ENCODE results near the gene HNRNPH3. TPM values are rescaled to one million over a fixed set of nuclear protein-coding genes. Genes with fewer than 3 reads are reported as not detected.

Gene HNRNPH3
- total RNA-seq, 1 donor from 2014 or later, result 97.2 TPM

DNA sequence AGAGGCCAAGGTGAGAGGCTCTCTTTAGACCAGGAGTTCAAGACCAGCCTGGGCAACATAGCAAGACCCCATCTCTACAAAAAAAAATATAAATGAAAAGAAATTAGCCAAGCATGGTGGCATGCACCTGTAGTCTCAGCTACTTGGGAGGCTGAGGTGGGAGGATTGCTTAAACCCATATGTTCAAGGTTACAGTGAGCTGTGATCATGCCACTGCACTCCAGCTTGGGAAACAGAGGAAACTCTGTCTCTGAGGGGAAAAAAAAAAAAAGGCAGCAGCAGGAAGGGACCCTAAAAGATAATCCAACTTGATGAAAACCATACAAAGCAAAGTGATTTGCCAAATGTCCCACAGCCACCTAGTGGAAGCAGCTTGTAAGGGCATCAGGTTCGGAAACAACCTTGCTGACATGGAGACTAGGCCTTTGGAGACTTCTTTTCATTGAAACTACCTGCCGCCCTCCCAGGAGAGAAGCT is 16.4 kb downstream of the HNRNPH3 start:
- Mint-ChIP-seq H3K27me3 (ENCODE audit: unreplicated experiment) (no peaks in the 10 kb centered on the region), H3K4me1 (ENCODE audit: unreplicated experiment) (peaks cover 4% of the 10 kb centered on the region), H3K9me3 (ENCODE audit: unreplicated experiment) (no peaks in the 10 kb centered on the region), H3K36me3 (ENCODE audit: unreplicated experiment) (peaks cover 40% of the 10 kb centered on the region), H3K4me3 (ENCODE audit: unreplicated experiment) (no peak overlapping the region), H3K27ac (ENCODE audit: unreplicated experiment) (peak overlapping the region; percentile 58)
- TF ChIP-seq, protein P1, sequence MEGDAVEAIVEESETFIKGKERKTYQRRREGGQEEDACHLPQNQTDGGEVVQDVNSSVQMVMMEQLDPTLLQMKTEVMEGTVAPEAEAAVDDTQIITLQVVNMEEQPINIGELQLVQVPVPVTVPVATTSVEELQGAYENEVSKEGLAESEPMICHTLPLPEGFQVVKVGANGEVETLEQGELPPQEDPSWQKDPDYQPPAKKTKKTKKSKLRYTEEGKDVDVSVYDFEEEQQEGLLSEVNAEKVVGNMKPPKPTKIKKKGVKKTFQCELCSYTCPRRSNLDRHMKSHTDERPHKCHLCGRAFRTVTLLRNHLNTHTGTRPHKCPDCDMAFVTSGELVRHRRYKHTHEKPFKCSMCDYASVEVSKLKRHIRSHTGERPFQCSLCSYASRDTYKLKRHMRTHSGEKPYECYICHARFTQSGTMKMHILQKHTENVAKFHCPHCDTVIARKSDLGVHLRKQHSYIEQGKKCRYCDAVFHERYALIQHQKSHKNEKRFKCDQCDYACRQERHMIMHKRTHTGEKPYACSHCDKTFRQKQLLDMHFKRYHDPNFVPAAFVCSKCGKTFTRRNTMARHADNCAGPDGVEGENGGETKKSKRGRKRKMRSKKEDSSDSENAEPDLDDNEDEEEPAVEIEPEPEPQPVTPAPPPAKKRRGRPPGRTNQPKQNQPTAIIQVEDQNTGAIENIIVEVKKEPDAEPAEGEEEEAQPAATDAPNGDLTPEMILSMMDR (IDR thresholded peaks at IDR 0.05), result peak; percentile 68
- DNase-seq (ENCODE audit: extremely low spot score, unreplicated experiment), result no peak

DNA sequence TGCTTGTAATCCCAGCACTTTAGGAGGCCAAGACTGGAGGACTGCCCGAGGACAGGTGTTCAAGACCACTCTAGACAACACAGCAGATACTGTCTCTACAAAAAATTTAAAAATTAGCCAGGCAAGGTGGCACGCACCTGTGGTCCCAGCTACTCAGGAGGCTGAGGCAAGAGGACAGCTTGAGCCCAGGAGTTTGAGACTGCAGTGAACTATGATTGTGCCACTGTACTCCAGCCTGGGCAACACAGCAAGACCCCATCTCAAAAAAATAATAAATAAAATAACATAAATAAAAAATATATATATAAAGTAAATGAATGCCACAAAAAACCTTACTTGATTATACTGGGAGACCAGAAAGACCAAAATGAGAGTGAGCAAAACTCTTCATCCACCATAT is 21.7 kb downstream of the HNRNPH3 start:
- H3K36me3 Mint-ChIP-seq (ENCODE audit: unreplicated experiment), result peaks cover 16% of the 10 kb centered on the region
- no peaks in the 10 kb centered on the region for H3K9me3 Mint-ChIP-seq (ENCODE audit: unreplicated experiment)
- no peaks in the 10 kb centered on the region for H3K27me3 Mint-ChIP-seq (ENCODE audit: unreplicated experiment)
- TF ChIP-seq, protein P1 (IDR thresholded peaks at IDR 0.05), result no peak
- no peak overlapping the region for H3K27ac Mint-ChIP-seq (ENCODE audit: unreplicated experiment)
- no peak for DNase-seq (ENCODE audit: extremely low spot score, unreplicated experiment)
- H3K4me1 Mint-ChIP-seq (ENCODE audit: unreplicated experiment), result no peaks in the 10 kb centered on the region
- H3K4me3 Mint-ChIP-seq (ENCODE audit: unreplicated experiment), result no peak overlapping the region

DNA sequence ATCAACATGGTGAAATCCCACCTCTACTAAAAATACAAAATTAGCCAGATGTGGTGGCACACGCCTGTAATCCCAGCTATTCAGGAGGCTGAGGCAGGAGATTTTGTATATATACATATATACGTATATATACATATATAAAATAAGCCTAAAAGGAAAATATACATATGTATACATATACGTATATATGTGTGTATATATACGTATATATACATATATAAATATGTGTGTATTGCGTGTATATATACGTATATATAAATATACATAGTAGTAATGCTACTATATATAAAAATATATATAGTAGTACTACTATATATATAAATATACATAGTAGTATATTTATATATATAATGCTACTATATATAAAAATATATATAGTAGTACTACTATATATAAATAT is 27.3 kb downstream of the HNRNPH3 start:
- Mint-ChIP-seq H3K27ac (ENCODE audit: unreplicated experiment) (no peak overlapping the region), H3K27me3 (ENCODE audit: unreplicated experiment) (no peaks in the 10 kb centered on the region), H3K36me3 (ENCODE audit: unreplicated experiment) (peaks cover 34% of the 10 kb centered on the region), H3K4me1 (ENCODE audit: unreplicated experiment) (no peaks in the 10 kb centered on the region), H3K9me3 (ENCODE audit: unreplicated experiment) (no peaks in the 10 kb centered on the region), H3K4me3 (ENCODE audit: unreplicated experiment) (no peak overlapping the region)
- TF ChIP-seq, protein P1 (IDR thresholded peaks at IDR 0.05), result no peak
- no peak for DNase-seq (ENCODE audit: extremely low spot score, unreplicated experiment)

DNA sequence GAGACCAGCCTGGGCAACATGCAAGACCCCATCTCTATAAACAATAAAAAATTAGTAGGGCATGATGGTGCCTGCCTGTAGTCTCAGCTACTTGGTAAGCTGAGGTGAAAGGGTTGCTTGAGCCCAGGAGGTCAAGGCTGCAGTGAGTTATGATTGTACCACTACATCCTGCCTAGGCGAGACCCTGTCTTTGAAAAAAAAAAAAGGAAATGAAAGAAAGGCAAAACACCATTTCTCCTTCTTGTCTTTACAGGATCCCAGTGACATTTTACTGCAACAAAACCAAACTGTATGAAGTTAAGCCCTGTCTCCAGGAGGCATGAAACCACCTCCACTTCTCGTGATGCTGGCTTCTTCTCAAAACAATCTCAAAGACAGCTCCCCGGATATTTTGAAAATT is 30.7 kb downstream of the HNRNPH3 start:
- Mint-ChIP-seq H3K4me1 (ENCODE audit: unreplicated experiment) (no peaks in the 10 kb centered on the region), H3K27me3 (ENCODE audit: unreplicated experiment) (no peaks in the 10 kb centered on the region), H3K36me3 (ENCODE audit: unreplicated experiment) (peaks cover 33% of the 10 kb centered on the region), H3K4me3 (ENCODE audit: unreplicated experiment) (no peak overlapping the region), H3K9me3 (ENCODE audit: unreplicated experiment) (no peaks in the 10 kb centered on the region), H3K27ac (ENCODE audit: unreplicated experiment) (no peak overlapping the region)
- TF ChIP-seq, protein P1 (IDR thresholded peaks at IDR 0.05), result no peak
- DNase-seq (ENCODE audit: extremely low spot score, unreplicated experiment), result no peak

DNA sequence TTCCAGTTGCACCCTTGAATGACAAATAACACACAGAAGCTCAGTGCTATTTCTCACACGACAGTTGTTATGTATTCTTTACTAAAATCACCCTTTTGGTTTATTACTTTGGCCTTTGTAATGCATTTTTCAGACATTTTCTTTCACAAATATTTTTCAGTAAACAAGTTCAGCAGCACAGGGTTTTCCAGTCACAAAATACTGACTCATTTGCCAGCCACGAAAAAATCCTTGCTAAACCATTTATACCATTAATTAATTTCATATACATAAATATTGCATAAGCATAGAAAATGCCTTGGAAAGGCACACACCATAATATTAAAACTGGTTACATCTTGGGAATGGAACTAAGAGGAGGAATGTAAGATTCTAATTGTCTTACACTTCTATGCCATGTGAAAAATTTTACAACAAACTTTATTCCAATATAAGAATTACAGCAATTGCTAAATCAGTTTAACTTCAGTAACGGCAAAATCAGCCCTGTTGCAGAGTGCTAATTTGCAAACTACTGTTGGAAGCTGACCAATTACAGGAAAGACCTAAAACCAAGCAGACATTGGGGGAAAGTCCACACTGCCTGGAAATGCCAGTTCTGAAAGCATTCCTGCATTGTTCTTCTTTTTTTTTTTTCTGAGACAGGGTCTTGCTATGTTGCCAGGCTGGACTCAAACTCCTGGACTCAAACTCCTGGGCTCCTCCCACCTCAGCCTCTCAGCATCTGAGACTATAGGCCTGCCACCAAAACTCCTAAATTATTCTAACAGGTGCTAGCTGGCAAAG is 32.4 kb downstream of the HNRNPH3 start:
- Mint-ChIP-seq H3K27ac (ENCODE audit: unreplicated experiment) (no peak overlapping the region), H3K36me3 (ENCODE audit: unreplicated experiment) (peaks cover 33% of the 10 kb centered on the region), H3K27me3 (ENCODE audit: unreplicated experiment) (no peaks in the 10 kb centered on the region), H3K4me1 (ENCODE audit: unreplicated experiment) (no peaks in the 10 kb centered on the region), H3K9me3 (ENCODE audit: unreplicated experiment) (no peaks in the 10 kb centered on the region), H3K4me3 (ENCODE audit: unreplicated experiment) (no peak overlapping the region)
- no peak for DNase-seq (ENCODE audit: extremely low spot score, unreplicated experiment)
- TF ChIP-seq, protein P1 (IDR thresholded peaks at IDR 0.05), result no peak

All from osteocyte (in vitro differentiated cells).